GM15510 (cell line): ENCODE measurements around the gene PLPPR3.
A peak's percentile ranks its signal among the peaks of the same experiment; 100 is the strongest.

Experiments used
- POLR2A ChIP-seq: IDR thresholded peaks from 3 replicates; pipeline ENCODE4 v1.6.1; 2011; ENCODE audit warnings: borderline replicate concordance; ENCODE audit not compliant: insufficient read length; ENCODE audit errors: extremely low read depth

PLPPR3 gene

DNA sequence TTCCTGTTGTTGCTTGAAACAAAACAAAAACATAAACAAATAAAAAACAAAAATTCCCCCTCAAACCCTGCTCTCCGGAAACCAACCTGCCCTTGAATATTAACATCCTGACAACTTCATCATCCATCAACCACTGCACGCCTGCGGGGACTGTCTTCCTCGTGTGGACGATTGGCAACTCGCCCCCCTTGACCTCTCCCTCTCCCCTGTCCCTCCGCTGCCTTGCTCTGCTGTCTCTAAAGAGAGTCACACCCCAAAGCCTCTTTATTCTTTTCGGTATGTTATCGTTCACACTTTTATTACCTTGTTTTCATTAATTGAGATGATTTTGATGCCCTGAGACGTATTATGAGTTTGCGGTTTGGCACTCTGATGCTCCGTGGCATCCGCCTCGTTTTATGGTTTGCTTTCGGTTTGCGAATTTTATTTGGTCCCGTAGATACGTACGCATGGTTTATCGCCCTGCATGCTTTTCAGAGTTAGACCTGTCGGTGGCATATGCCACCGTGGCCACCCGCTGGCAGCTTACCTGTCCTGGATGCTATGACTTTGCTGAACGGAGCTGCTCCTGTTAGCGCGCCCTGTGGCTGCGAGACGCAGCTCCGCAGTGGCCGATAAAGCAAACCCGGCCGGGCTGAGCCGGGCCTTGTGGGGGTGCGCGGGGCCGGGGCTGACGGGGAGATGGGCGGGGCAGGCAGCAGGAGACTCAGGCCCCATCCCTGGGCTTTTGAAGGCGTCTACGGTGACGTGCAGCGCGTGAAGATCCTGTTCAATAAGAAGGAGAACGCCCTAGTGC is 13.9 kb downstream of the PLPPR3 start:
- no peak for TF ChIP-seq POLR2A

DNA sequence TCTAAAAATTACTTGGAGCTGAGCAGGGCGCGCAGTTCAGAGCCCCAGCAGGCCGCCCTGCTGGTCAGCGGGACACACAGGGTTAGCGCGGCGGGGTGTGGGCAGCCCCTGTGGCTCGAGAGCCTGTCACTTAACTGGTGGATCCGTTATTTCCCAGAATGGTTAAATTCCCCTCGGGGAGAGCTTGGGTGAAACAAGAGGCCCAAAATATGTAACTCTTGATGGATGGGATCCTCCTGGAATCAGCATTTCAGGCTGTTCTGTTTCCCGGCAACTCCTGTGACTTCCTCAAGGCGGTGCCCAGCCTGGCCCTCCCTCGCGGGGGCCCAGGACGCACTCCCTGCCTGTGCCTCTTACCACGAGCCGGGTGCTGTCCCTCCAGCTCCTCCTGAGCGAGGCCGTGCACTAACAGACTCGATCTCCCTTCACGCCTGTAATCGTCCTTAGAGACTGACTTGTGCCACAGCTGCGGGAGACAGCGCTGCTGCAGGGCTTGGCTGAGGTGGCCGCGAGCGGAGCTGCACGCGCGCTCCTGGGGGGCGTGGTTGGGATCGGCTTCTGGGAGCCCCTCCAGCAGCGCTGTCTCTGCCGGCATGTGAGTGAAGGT is 14.8 kb downstream of the PLPPR3 start:
- TF ChIP-seq POLR2A = no peak

DNA sequence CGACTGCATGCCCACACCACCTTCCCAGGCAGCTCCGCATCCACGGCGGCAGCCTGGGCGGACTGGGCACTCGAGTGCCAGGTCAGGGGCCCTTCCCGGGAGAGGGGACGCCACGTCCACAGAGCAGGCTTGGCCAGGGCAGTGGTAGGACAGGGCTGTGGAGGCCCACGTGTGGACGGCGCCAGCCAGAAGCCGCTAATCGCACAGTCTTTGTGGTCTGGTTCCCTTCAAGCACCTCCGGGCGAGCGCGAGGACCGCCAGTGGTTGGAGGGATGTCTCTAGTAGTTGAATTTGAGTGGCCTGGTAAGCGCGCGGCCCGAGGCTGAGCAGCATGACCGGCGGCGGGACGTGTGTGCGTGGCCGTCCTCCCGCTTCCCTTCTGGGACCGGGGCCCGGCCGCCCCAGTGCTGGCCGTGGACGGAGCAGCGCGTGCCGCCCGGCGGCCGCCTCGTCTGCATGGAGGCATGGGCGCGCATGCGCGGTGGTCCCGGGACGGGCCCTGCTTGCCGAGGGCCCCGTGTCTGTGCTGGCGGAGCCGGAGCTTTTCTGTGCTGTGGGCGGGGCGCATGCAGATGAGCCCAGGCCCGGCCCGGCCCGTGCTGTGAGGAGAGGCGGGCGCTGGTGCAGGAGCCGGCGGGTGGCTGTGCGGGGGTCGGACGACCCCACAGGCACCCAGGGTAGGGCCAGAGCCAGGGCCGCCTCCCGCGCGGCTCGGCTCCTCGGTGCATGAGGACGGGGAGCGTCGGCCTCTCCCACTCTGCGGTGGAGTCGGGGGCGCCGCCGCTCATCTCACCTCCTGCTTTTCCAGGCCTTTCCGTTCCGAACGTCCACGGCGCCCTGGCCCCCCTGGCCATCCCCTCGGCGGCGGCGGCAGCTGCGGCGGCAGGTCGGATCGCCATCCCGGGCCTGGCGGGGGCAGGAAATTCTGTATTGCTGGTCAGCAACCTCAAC is 15.9 kb downstream of the PLPPR3 start:
- no peak for TF ChIP-seq POLR2A

DNA sequence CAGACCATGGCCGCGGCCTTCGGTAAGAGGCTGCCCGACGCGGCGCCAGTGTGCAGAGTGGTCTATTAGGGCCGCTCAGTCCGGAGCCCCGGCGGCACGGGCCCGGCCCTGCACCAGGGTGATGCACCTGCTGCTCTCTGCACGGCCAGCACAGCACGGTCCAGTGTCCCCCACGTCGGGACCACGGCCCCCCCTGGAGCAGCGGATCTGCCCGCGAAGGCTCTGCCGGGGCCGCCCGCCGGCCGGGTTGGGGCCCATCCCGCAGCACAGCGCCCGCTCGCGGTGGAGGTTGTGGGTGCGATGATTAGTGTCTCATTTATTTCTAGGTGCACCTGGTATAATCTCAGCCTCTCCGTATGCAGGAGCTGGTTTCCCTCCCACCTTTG is 16.6 kb downstream of the PLPPR3 start:
- TF ChIP-seq POLR2A = no peak

DNA sequence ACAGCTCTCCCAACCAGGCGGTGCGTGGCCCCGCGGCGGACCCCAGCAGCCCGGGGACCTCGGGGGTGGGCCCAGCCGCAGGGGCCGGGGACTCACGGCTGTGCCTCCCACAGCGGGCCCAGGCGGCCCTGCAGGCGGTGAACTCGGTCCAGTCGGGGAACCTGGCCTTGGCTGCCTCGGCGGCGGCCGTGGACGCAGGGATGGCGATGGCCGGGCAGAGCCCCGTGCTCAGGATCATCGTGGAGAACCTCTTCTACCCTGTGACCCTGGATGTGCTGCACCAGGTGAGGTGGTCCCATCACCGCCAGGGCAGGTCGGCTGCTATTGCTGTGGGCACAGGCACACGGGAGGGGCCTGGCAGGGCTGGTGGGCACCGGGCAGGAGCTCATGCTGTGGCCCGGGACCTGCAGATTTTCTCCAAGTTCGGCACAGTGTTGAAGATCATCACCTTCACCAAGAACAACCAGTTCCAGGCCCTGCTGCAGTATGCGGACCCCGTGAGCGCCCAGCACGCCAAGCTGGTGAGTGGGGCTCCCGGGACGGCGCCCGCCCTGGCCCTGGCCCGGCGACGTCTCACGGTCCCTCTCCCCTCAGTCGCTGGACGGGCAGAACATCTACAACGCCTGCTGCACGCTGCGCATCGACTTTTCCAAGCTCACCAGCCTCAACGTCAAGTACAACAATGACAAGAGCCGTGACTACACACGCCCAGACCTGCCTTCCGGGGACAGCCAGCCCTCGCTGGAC is 17.2 kb downstream of the PLPPR3 start:
- no peak for TF ChIP-seq POLR2A

DNA sequence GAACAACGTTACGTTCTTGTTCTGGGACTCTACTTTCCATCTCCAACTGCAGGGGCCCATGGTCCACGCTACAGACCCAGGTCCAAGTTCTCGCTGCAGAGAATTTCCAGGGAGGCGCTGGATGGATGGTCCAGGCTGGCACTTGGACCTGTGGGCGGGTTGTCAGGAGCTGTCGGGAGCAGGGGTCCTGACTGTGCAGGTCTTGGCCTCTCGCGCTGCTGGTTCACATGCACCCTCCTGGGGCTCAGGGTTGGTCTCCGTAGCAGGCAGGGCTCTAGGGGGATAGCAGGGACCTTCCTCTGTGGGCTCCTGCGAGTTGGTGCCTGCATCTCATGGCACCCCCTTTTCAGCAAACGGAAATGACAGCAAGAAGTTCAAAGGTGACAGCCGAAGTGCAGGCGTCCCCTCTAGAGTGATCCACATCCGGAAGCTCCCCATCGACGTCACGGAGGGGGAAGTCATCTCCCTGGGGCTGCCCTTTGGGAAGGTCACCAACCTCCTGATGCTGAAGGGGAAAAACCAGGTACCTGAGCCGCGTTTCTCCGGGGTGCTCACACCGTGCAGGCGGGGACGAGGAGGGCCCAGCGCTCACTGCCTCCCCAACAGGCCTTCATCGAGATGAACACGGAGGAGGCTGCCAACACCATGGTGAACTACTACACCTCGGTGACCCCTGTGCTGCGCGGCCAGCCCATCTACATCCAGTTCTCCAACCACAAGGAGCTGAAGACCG is 17.9 kb downstream of the PLPPR3 start:
- no peak for TF ChIP-seq POLR2A

DNA sequence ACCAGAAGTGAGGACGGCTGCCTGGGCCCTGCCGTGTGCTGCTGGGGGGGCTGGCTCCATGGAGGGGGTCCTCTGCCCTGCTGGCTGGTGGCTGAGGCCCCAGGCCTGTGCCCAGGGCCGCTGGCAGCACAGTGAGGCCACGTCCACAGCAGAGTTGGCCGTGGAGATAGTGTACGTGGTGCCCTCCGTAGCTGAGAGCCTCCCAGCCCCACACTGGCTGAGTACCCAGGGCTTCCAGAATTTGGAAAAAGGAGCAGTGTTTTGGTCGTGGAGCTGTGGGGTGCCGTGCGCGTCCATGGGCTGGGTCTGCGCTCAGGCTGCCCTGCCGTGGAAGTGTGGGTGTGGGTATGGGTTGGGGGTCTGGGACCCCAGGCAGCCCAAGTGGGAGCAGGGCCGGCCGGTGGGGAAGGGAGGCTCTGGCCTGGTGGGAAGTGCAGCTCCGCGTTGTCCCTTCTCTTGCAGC is 18.6 kb downstream of the PLPPR3 start:
- TF ChIP-seq POLR2A = no peak

DNA sequence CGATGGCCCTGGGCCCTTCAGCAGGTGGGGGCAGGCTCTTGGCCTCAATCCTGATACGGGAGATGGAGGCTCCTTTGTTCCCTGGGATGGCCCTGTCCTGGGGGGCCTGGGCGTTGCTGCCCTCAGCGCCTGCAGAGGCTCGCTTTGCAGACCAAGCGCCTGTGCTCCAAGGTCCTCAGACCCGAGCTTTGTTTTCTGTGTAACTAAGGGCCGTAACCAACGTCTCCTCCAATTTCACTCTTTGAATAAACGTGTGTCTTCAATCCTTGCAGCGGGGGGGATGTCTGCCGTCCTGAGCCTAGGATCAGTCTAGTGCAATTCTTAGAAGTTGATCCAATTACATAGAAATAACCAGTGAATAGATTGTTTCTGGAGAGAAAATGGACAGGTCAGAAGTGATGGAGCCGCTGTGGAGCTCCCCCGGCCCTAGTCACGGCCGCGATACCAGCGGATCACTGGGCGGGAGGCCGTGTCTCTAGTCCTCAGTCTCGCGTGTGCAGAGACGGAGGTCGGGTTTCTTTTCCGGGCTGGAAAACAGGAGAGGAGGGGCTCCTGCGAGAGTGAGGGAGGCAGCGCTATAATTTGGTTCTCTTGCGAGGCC is 19.2 kb downstream of the PLPPR3 start:
- no peak for TF ChIP-seq POLR2A

DNA sequence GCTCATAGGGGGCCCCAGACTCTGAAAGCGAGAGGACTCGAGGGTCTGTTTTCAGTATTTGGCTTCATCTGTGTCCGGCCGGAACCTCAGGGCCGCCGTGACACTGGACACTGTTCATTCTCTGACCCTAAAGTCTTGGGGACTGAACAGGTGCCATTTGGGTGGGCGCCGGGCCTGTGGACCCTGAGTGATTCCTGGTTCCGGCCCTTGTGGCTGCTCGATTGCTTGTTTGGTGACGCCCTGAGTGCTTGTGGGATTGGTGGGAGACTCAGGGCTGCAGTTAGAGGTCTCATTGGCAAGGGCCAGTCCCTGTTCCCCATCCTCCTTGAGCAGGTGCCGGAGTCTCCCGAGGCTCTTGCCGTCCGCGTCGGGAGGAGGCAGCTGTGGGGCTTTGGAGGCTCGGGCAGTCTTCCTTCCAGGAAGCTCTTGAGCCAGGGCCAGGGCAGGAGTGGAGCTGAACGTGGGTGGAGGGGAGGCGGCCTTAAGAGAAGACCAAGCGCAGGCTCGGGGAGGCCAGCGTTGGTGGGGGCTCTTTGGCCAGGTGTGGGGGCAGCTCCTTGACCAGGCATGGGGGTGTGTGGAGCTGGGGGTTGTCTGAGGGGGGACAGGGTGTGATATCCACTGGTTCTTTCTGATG is 19.8 kb downstream of the PLPPR3 start:
- TF ChIP-seq POLR2A = no peak

DNA sequence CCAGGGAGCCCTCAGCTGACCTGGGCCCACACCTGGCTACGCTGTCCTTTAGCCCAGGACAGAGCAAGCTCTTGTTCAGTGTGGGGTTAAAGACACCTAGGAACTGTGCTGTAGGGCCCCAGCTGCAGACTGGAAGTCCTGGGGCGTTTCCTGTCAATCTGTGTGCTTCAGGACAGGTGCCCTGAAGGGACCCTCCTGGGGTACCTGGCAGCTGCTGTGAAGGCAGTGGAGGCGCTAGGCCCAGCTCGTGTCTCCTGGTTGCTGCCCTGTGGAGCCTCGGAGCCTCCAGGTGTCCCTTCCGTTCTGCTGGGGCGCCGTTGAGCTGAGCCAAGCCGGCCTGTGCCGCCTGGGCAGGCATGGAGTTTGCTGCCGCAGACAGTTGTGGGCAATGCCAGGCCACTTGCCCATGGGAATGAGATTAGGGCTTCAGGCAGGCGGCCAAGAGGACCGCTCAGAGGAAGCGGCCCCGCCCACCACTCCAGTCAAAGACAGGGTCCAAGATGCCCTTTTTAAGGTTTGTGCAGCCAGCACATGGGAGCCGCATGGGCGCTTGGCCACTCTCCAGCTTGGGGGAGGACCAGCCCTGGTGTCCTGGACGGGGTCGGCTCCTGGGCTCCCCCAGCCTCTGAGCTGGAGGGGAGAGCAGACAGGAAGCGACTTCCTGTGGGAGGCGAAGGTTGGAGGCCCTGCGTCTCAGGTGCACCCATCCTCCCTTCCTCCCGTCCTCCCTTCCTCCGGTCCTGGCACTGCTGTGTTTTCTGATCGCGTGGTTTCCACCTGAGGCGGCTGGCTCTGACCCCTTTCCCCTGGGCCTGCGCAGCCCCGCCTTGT is 20.5 kb downstream of the PLPPR3 start:
- peak; percentile 14 for TF ChIP-seq POLR2A

DNA sequence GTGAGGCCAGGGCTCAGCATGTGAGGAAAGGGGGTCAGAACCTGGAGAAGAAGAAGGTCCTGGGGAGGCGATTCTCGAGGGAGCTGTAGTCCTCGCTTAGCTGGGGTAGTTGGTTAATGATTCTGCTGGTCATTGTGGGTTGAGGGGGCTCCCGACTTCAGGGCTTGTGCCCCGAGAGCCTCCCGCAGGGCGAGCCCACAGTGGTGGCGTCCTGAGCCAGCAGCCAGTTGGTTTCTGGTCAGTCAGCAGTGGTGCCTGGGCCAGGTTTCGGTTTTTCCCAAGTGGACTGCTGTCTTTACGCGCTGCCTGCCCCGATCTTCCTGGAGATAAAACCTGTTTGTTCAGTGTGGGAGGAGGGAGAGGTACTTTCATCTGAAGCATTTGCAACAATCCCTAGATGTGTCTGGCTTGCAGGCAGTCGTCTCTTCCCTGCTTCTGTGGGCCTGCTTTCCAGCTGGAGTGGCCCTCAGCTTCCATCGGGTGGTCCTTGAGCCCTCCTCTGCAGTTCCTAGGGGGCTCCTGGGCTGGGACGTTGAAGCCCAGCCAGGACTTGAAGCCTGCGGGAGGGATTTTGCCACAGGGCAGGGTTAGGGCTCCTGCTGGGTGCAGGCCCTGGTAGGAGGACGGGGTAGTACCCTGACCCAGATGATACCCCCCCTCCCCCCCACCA is 21.3 kb downstream of the PLPPR3 start:
- no peak for TF ChIP-seq POLR2A
